Neural progenitor cell (in vitro differentiated cells): Measurements from ENCODE around the gene BTBD9.

Experiments used
- EZH2 ChIP-seq: fragments of 200-600 bp; sonication (generic); IDR thresholded peaks from 2 replicates; pipeline ENCODE4 v1.6.1; 2017; ENCODE audit warnings: antibody characterized with exemption, mild to moderate bottlenecking, moderate library complexity
- TF ChIP-seq, protein P1 (sequence below): fragments of 200-600 bp; sonication (generic); IDR thresholded peaks from 2 replicates; pipeline ENCODE4 v1.5.1; 2017; ENCODE audit warnings: antibody characterized with exemption, mild to moderate bottlenecking

DNA sequence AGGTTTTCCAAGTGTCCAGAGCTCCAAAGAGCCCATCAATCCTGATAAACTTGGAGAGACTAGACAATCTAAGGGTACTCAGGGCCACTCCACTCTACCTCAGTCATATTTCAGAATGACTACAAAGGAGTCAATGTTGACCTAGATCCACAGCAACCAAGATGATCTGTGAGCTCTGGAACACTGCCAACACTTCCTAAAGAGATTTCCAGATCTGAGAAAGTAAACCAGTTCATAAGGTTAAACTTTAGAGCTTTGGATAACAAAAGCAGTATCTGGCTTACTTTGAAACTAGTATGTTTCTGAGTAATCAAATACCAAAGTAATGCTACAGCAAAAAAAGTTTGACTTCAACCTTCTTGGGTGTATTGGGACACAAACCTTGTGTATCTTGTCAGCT lies 122.7 kb downstream of the BTBD9 start:
- TF ChIP-seq, protein P1, sequence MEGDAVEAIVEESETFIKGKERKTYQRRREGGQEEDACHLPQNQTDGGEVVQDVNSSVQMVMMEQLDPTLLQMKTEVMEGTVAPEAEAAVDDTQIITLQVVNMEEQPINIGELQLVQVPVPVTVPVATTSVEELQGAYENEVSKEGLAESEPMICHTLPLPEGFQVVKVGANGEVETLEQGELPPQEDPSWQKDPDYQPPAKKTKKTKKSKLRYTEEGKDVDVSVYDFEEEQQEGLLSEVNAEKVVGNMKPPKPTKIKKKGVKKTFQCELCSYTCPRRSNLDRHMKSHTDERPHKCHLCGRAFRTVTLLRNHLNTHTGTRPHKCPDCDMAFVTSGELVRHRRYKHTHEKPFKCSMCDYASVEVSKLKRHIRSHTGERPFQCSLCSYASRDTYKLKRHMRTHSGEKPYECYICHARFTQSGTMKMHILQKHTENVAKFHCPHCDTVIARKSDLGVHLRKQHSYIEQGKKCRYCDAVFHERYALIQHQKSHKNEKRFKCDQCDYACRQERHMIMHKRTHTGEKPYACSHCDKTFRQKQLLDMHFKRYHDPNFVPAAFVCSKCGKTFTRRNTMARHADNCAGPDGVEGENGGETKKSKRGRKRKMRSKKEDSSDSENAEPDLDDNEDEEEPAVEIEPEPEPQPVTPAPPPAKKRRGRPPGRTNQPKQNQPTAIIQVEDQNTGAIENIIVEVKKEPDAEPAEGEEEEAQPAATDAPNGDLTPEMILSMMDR = no peak
- TF ChIP-seq EZH2 = no peak
